ENCODE data around the gene YKT6.

GRCh38 chr7:44239361-44239760 is 38.6 kb downstream of the YKT6 start:
- TF ChIP-seq, protein P1, sequence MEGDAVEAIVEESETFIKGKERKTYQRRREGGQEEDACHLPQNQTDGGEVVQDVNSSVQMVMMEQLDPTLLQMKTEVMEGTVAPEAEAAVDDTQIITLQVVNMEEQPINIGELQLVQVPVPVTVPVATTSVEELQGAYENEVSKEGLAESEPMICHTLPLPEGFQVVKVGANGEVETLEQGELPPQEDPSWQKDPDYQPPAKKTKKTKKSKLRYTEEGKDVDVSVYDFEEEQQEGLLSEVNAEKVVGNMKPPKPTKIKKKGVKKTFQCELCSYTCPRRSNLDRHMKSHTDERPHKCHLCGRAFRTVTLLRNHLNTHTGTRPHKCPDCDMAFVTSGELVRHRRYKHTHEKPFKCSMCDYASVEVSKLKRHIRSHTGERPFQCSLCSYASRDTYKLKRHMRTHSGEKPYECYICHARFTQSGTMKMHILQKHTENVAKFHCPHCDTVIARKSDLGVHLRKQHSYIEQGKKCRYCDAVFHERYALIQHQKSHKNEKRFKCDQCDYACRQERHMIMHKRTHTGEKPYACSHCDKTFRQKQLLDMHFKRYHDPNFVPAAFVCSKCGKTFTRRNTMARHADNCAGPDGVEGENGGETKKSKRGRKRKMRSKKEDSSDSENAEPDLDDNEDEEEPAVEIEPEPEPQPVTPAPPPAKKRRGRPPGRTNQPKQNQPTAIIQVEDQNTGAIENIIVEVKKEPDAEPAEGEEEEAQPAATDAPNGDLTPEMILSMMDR (conservative IDR thresholded peaks at IDR 0.05; ENCODE audit: low read length): no peak
- no peak for TF ChIP-seq EZH2phosphoT487 (IDR thresholded peaks at IDR 0.05; ENCODE audit: borderline replicate concordance)
